Cardiac muscle cell (in vitro differentiated cells and primary cell): Measurements from ENCODE around the gene MYBPC3. TPM values are rescaled to one million over a fixed set of nuclear protein-coding genes. Genes with fewer than 3 reads are reported as not detected.

Source experiments
- DNase-seq, 2 donors: peaks; one replicate each; pipeline versions ENCODE4 v3.0.0 to v3.0.0-alpha.2; 2010 to 2017; ENCODE audit warnings: low read depth in 1 of 2, low spot score in 1 of 2
- H3K27ac ChIP-seq: fragments of 200-600 bp; sonication (generic); 2 replicates; pipeline ENCODE4 v1.5.1; 2016
- H3K27me3 ChIP-seq: fragments of 200-600 bp; sonication (generic); 2 replicates; pipeline ENCODE4 v1.6.0; 2016; ENCODE audit warnings: control low read depth
- H3K36me3 ChIP-seq: fragments of 200-600 bp; sonication (generic); 2 replicates; pipeline ENCODE4 v1.5.1; 2016; ENCODE audit warnings: control low read depth
- H3K4me1 ChIP-seq: fragments of 200-600 bp; sonication (generic); 2 replicates; pipeline ENCODE4 v1.8.1; 2017; ENCODE audit warnings: low read depth, mild to moderate bottlenecking, mixed run types
- H3K4me3 ChIP-seq: fragments of 200-600 bp; sonication (generic); 2 replicates; pipeline ENCODE4 v1.5.1; 2016; ENCODE audit warnings: mild to moderate bottlenecking
- H3K9me3 ChIP-seq: fragments of 200-600 bp; sonication (generic); 2 replicates; pipeline ENCODE4 v1.5.1; 2017; ENCODE audit warnings: low read depth, mild to moderate bottlenecking, control low read depth
- polyA plus RNA-seq: library from polyadenylated mRNA; unstranded; fragments of >200 nt; fragmentation: Nextera tagmentation; extraction: Ambion mirVana; gene quantifications from 2 replicates; pipeline ENCODE4 v1.2.1, GENCODE V29; 2016
- total RNA-seq: library from RNA; depleted of rRNA; stranded (reverse); fragments of >200 nt; gene quantifications from 2 replicates; pipeline ENCODE4 v1.2.3, GENCODE V29; 2016
- TF ChIP-seq, protein P1 (sequence below): IDR thresholded peaks from 2 replicates; pipeline ENCODE4 v1.5.1; 2012; ENCODE audit warnings: low read depth, mild to moderate bottlenecking, low read length

Gene MYBPC3
- total and polyA plus RNA-seq, 2 experiments from 2014 or later = 489 to 751 TPM

DNA sequence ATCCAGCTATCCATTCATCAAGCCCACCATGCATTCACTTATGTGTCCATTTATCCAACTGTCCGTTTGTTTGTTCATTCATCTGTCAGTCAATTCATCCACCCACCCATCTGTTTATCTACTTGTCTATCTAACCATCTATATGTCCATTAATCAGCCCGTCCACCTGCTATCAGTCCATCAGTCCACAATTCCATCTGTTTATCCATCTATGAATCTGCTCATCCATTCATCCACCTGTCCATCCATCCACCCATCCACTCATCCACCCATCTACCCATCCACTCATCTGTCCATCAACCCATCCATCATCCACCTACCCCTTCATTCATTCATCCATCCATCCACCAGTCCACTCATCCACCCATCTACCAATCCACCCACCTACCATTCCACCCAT, 26.8 kb upstream of the MYBPC3 start:
- H3K4me1 ChIP-seq = peaks cover 9% of the 10 kb centered on the region
- TF ChIP-seq, protein P1, sequence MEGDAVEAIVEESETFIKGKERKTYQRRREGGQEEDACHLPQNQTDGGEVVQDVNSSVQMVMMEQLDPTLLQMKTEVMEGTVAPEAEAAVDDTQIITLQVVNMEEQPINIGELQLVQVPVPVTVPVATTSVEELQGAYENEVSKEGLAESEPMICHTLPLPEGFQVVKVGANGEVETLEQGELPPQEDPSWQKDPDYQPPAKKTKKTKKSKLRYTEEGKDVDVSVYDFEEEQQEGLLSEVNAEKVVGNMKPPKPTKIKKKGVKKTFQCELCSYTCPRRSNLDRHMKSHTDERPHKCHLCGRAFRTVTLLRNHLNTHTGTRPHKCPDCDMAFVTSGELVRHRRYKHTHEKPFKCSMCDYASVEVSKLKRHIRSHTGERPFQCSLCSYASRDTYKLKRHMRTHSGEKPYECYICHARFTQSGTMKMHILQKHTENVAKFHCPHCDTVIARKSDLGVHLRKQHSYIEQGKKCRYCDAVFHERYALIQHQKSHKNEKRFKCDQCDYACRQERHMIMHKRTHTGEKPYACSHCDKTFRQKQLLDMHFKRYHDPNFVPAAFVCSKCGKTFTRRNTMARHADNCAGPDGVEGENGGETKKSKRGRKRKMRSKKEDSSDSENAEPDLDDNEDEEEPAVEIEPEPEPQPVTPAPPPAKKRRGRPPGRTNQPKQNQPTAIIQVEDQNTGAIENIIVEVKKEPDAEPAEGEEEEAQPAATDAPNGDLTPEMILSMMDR = no peak
- DNase-seq = no peak
- no peak overlapping the region for H3K27ac ChIP-seq
- H3K36me3 ChIP-seq = no peaks in the 10 kb centered on the region
- no peak overlapping the region for H3K4me3 ChIP-seq
- no peaks in the 10 kb centered on the region for H3K9me3 ChIP-seq
- H3K27me3 ChIP-seq = no peaks in the 10 kb centered on the region

DNA sequence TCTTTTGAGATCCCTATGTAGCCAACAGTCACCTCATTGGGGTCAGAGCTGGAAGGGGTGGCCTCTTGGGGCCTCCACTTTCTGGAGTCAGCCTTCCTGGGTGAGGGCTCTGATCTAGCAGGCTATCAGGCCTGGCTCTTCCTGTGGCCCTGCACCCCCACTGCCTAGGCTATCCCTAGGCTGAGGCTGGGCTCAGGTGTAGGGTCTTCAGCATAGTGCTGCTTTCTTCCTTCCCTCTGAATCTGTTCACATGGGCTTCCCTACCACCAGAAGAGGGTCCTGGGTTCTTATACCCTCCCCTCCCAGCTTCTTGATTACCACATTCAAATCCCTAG, 26.3 kb upstream of the MYBPC3 start:
- no peak for DNase-seq
- TF ChIP-seq, protein P1 = no peak
- peaks cover 9% of the 10 kb centered on the region for H3K4me1 ChIP-seq
- H3K27me3 ChIP-seq = no peaks in the 10 kb centered on the region
- H3K9me3 ChIP-seq = no peaks in the 10 kb centered on the region
- H3K27ac ChIP-seq = no peak overlapping the region
- no peak overlapping the region for H3K4me3 ChIP-seq
- H3K36me3 ChIP-seq = no peaks in the 10 kb centered on the region

DNA sequence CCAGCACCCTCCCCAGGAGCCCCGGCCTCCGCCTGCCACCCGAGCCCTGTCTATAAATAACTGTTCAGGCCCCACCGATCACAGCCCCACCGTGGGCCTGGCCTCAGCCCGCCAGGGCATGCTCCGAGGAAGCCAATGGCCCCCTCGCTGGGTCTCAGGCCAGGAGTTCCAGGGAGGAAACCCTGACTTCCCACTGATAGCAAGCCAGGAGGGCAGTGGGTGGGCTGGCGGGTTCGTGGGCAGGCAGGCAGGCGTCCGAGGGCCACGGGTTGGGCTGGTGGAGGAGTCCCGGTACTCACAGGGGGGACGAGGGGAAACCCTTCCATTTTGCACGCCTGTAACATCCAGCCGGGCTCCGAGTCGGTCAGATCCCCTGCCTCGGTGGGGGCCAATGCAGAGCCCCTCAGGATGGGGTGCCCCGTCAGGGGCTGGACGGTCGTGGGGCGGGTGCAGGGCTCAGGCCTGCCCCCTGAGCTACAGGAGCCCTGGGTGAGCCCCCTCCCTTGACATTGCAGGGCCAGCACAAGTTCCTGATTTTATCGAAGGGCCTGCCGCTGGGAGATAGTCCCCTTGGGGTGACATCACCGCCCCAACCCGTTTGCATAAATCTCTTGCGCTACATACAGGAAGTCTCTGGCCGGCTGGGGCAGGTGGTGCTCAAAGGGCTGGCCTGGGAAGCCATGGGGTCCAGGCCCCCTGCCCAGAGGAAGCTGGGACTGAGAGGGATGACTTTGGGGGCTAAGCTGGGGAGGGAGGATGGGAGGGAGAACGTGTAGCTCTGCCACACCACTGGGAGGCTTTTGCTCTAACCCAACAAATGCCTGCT, 25.7 kb upstream of the MYBPC3 start, which contains the start of gene SPI1:
SPI1 (minus strand) TSS at position 538 of the 826 bp plus-strand sequence; CDS start at position 344, 194 bp downstream.
- no peak within 1 kb of the TSS for H3K4me3 ChIP-seq
- peaks cover 9% of the 10 kb centered on the region for H3K4me1 ChIP-seq
- no peaks in the 10 kb centered on the region for H3K9me3 ChIP-seq
- no peaks in the 10 kb centered on the region for H3K36me3 ChIP-seq
- DNase-seq = peak in 1 of 2 donors; percentile 49
- H3K27me3 ChIP-seq = no peaks in the 10 kb centered on the region
- peak within 1 kb of the TSS; percentile 35 for H3K27ac ChIP-seq
- TF ChIP-seq, protein P1 = no peak

DNA sequence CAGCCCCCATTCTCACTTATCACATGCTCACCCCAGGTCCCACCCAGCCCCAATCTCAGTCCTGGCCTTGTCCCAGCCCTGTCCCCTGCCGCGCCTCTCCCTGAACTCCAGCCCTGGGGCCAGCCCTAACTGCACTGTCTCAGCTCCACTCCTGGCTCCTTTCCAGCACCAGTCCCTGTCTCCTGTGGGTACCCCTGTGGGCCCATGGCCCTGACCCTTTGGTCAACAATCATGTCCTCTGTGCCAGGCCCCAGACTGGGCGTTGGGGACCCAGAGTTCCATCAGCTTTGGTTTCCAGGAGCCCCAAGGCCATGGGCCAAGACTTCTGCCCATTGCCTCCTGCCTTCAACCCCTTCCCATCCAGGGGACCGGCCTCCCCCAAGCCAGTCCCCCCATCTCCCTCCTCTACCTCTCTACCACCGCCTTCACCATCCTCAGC, 25.1 kb upstream of the MYBPC3 start:
- Histone ChIP-seq H3K4me1 (peaks cover 9% of the 10 kb centered on the region), H3K36me3 (no peaks in the 10 kb centered on the region), H3K9me3 (no peaks in the 10 kb centered on the region), H3K4me3 (no peak overlapping the region), H3K27ac (peak overlapping the region; percentile 35), H3K27me3 (no peaks in the 10 kb centered on the region)
- DNase-seq = no peak
- TF ChIP-seq, protein P1 = no peak

DNA sequence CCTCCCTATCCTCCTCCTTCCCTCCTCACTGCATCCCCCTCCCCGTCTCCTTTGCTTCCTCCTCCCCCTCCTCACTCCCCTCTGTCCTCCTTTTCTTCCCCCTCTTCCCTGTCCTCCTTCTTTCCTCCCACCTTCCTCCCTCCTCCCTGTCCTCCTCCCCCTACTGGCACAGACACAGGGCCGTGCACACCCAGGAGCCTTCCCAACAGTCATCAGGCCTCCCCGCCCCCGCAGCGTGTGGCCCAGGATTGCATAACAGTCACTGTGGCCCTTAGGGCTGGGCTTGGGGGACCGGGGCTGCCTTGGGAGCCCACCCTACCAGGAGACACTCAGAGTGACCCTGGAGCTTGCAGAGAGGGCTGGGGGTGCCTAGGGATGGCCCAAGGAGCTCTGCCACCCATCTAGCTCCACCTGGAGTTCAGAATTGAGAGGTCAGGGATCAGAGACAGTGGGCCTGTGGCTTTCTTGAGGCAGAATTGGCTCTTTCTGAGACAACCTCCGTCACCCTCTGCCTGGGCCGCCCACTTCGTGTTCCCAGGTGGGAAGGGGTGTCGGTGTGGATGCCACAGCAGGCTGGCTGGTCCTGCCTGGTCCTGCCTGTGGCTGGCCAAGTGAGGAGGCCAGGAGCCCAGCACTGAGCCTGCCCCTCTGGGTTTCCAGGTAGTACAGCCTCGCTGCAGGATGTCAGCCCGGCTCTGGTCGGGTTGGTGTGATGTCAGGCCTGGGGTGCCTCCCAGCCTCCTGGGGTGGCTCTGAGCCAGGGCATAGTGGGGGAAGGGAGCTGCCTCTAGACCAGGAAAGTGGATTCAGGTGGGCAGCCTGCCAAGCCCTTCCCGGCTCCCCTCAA, 24.2 kb upstream of the MYBPC3 start:
- TF ChIP-seq, protein P1 = no peak
- no peaks in the 10 kb centered on the region for H3K27me3 ChIP-seq
- DNase-seq = peak in 1 of 2 donors; percentile 21
- H3K36me3 ChIP-seq = no peaks in the 10 kb centered on the region
- no peak overlapping the region for H3K27ac ChIP-seq
- peaks cover 9% of the 10 kb centered on the region for H3K4me1 ChIP-seq
- H3K9me3 ChIP-seq = no peaks in the 10 kb centered on the region
- no peak overlapping the region for H3K4me3 ChIP-seq
